Measurements from ENCODE around the gene TTLL9.

- TF ChIP-seq YY1 (IDR thresholded peaks at IDR 0.05) (no peak), CTCF (IDR thresholded peaks at IDR 0.05; ENCODE audit: low read depth, low read length, missing input control) (no peak), ZBTB33 (IDR thresholded peaks at IDR 0.05) (no peak), TAF1 (conservative IDR thresholded peaks at IDR 0.05) (no peak), MAX (IDR thresholded peaks at IDR 0.05) (no peak), FOXA1 (IDR thresholded peaks at IDR 0.05) (no peak), ATF3 (IDR thresholded peaks at IDR 0.05) (no peak), JUND (IDR thresholded peaks at IDR 0.05) (no peak), NR2F2 (IDR thresholded peaks at IDR 0.05) (no peak), RAD21 (IDR thresholded peaks at IDR 0.05) (no peak), REST (IDR thresholded peaks at IDR 0.05) (peak; percentile 21), GABPA (IDR thresholded peaks at IDR 0.05 in 1 of 2, conservative IDR thresholded peaks at IDR 0.05 in 1 of 2) (no peak), SP1 (IDR thresholded peaks at IDR 0.05) (no peak), HNF4G (IDR thresholded peaks at IDR 0.05) (no peak)
These were observed 96.7 kb downstream of the TTLL9 start for GRCh38 chr20:31966991-31967655.
